ENCODE measurements around the gene CACNB4. TPM values are rescaled to one million over a fixed set of nuclear protein-coding genes. Genes with fewer than 3 reads are reported as not detected.

Gene CACNB4
- total RNA-seq, 1 experiment from 2014 or later, result 2.0 TPM

DNA sequence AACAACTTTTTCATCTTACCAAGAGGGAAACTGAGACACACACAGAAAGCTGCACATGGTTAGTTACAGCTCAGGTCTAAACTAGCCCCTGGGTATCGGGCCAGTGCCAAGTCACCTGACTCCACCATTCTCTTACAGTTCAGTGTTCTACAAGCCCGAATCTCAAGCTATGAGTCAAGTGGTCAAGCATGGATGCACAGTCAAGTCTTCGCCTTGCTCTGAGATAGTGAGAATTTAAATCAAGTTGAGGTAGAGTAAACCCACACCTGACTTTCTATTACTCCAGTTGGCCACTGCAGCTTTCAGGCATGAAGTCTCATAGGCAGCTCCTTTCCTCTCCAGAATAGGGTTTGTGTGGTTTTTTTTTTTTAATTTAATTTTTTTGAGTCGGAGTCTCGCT lies 236.1 kb downstream of the CACNB4 start:
- RAD21 ChIA-PET (ENCODE audit: low non-redundant PET in 1 of 2, low total read pairs in 2 of 2, uncharacterized antibody in 2 of 2, unreplicated experiment in 2 of 2), result no interaction called here
- CTCF ChIA-PET, result no interaction called here
- no peak overlapping the region for H3K4me3 ChIP-seq (replicated peaks in 1 of 2; ENCODE audit: low read depth in 1 of 2, low read length in 2 of 2)
- H2AFZ ChIP-seq (ENCODE audit: low read depth, low read length, poor library complexity, severe bottlenecking), result no peak overlapping the region
- TF ChIP-seq POLR2A (IDR thresholded peaks at IDR 0.05; ENCODE audit: borderline replicate concordance, extremely low read depth, insufficient read depth, insufficient read length), result no peak
- no peak for TF ChIP-seq MAX (IDR thresholded peaks at IDR 0.05)
- TF ChIP-seq TCF7L2 (IDR thresholded peaks at IDR 0.05; ENCODE audit: borderline replicate concordance, extremely low read depth, insufficient read depth, insufficient read length), result no peak
- TF ChIP-seq EZH2phosphoT487 (IDR thresholded peaks at IDR 0.05; ENCODE audit: borderline replicate concordance), result no peak
- no peak for TF ChIP-seq SIN3A (IDR thresholded peaks at IDR 0.05; ENCODE audit: low read depth)
- TF ChIP-seq ELF1 (IDR thresholded peaks at IDR 0.05; ENCODE audit: borderline replicate concordance, low read depth), result no peak
- no peak for TF ChIP-seq CEBPB (IDR thresholded peaks at IDR 0.05; ENCODE audit: low read depth)
- no peak for TF ChIP-seq ZFX (IDR thresholded peaks at IDR 0.05)
- no peak for TF ChIP-seq ATF3 (IDR thresholded peaks at IDR 0.05)
- TF ChIP-seq RAD21 (IDR thresholded peaks at IDR 0.05; ENCODE audit: low read depth), result no peak
- TF ChIP-seq REST (IDR thresholded peaks at IDR 0.05; ENCODE audit: low read depth), result no peak
- no peak for TF ChIP-seq EZH2 (IDR thresholded peaks at IDR 0.05)
- TF ChIP-seq SP1 (IDR thresholded peaks at IDR 0.05; ENCODE audit: low read depth), result no peak
- TF ChIP-seq ZNF274 (IDR thresholded peaks at IDR 0.05; ENCODE audit: low read depth, low read length), result no peak
- no peak for TF ChIP-seq FOSL1 (IDR thresholded peaks at IDR 0.05; ENCODE audit: low read depth)
- POLR2A ChIA-PET, result no interaction called here
- H4K20me1 ChIP-seq (ENCODE audit: insufficient read depth), result no peaks in the 10 kb centered on the region
- DNase-seq (ENCODE audit: low read depth, low spot score) (no peak), ATAC-seq (no peak)
- intact Hi-C loops (cut with micrococcal nuclease), result no loop called here
- no peaks in the 10 kb centered on the region for H3K27me3 ChIP-seq (ENCODE audit: insufficient read depth, low read length)
- no peak overlapping the region for H3K9ac ChIP-seq (ENCODE audit: low read length)
- no TSS peak for BruUV-seq (replicated peaks)
- no peaks in the 10 kb centered on the region for H3K9me2 ChIP-seq (ENCODE audit: insufficient read depth)
- no peaks in the 10 kb centered on the region for H3K9me3 ChIP-seq (ENCODE audit: control insufficient read depth in 1 of 2, insufficient read depth in 1 of 2, low read depth in 1 of 2, low read length in 2 of 2)
- no peak overlapping the region for H3K4me2 ChIP-seq (ENCODE audit: low read length)
- H3K79me2 ChIP-seq (ENCODE audit: insufficient read depth, low read length), result no peaks in the 10 kb centered on the region
- no peaks in the 10 kb centered on the region for H3K36me3 ChIP-seq (ENCODE audit: control insufficient read depth in 1 of 2, insufficient read depth in 2 of 2, low read length in 2 of 2)
- H3K4me1 ChIP-seq (ENCODE audit: control insufficient read depth in 1 of 2, insufficient read depth in 2 of 2, low read length in 2 of 2), result no peaks in the 10 kb centered on the region
- no peak overlapping the region for H3K27ac ChIP-seq (ENCODE audit: low read depth, low read length)

All from HCT116 (cell line).